HG03097 (cell line): ENCODE measurements around the gene VMP1.

Experiments
- ATAC-seq: cut with Tn5 transposase; IDR thresholded peaks from one replicate; pipeline ENCODE4 v1.9.1; 2021; ENCODE audit not compliant: unreplicated experiment, low FRiP score

VMP1 gene

DNA sequence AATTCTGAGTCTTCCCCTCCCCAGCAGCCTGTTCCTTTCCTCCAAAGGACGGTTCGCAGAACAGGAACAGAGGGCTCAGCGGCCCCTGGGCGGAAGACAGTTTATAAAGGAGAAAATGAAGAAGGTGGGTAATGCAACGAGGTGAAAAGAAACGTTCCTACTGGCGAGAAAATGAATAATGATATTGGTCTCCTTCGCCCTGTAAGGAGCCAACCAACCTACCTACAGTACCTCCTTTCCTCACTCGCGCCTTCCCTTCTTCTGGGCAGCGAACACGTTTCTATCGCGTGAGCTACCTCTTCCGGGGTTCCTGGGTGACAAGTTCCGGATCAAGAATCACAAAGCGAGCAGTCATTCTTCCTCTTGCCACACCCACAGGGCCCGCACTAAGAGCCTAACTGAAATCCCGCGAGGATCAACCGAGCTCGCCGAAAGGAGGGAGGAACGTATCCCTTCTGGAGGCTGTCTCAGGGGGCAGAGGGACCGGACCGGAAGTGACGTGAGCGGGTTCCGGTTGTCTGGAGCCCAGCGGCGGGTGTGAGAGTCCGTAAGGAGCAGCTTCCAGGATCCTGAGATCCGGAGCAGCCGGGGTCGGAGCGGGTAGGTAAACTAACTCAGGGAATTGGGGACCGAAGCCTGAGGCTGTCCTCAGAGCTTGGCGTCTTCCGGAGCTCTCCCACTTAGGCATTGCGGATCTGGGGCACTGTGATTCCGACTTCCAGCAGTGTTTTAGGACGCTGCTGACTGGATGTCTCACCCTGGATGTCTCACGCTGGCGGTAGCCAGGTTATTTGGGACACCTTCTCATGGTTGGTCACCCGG, at the start of gene VMP1, which contains the start of gene PTRH2:
VMP1 (plus strand) TSS at position 506 of the 822 bp plus-strand sequence. CDS start 23,793 bp downstream, outside the sequence.
PTRH2 (minus strand) TSS at position 282 of the 822 bp plus-strand sequence. CDS start 9,452 bp downstream, outside the sequence.
- peak; percentile 92 for ATAC-seq

DNA sequence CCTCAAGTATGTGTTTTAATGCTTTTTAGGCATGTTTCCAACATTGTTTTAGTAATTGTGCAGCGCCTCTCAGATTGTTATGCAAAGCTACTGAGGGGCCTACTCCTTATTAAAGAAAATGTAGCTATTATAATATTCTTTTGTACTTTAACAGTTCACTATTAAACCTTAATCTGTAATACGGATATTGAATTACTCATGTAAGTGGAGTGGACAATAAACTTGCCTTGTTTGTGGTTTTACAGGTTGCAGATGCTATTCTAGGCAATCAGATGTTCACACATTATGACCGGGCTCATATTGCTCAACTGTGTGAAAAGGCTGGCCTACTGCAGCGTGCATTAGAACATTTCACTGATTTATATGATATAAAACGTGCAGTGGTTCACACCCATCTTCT, 41.2 kb upstream of the VMP1 start:
- no peak for ATAC-seq

DNA sequence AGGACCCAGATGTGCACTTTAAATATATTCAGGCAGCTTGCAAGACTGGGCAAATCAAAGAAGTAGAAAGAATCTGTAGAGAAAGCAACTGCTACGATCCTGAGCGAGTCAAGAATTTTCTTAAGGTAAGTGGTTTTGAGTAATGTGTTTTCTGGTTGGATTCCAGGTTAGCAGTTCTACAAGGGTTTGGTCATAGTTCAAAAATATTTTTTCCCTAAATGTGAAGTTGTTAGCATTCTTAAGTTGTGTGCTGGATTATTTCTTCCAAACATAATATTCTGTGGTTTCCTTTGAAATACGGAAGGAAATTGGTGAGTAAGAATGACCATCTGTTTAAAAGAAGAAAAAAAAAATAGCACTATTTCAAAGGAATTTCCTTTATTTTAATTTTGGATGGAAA, 38.6 kb upstream of the VMP1 start:
- no peak for ATAC-seq

DNA sequence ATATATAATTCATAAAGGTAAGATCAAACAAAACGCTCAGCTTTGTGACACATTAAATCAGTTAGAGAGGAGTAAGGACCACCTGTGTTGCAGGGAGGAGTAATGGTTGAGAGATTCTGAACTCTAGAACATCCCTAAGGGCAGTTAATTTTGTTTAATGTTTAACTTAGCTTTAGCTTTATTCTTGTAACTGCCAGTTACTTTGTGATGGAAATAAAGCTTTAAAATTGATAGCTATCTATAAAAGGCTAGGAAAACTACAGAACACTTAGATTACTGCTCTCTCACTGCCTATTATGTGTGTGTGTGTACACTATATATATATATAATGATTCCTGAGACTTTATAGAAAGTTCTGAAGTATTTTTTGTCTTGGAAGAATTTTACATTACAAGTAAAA, 38.0 kb upstream of the VMP1 start:
- ATAC-seq: peak; percentile 53

DNA sequence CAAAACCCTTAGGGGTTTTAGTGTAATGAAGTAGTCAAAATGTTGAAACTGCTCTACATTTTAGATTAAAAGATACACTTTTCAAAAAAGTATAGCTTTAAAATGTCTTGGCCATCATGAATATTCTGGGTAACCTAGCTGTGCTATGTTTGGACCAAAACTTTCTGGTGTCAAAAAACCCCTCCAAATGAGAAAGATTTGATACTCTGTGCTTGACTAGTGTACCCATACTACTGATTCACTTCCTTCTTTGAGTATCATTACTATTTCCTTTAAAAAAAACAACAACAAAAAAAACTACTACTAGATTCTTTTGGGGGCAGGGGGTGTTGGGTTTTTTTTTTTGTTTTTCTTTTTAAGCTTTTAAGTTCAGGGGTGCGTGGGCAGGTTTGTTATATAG, 37.5 kb upstream of the VMP1 start:
- ATAC-seq: no peak

DNA sequence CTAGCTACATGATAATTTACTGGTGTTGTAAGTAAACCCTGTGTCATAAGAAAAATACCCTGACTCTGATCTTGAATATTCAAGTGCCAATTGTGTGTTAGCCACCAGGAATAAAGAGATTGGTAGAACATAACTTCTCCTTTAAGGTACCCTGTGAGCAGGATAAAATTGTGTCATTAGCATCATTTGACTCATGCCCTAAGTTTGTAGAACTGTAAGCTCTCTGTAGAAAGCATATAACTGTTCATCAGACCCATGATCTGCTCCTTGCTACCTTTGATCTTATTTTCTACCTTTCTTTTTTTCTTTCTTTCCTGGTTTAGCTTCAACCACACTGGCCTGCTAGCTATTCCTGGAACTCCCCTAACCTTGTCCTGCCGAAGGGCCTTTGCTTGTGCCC, 36.1 kb upstream of the VMP1 start:
- ATAC-seq: no peak

DNA sequence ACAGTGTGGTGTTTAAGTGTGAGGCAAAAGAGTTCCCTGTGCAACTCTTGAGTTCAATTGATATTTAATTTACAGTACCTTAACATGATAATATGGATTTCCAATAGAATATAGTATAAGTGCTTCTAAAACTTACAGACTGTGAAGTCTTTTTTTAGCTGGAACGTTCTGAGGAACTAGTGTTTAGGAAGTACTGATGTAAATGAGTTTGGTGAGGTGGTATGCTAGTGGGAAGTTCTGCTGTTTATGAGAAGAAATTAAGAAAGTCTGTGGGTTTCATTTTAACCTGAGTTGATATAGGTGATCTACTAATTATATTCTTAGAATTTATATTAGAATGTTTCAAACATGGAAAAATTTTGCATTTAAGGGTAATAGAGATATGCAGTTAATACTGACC, 32.2 kb upstream of the VMP1 start:
- no peak for ATAC-seq

DNA sequence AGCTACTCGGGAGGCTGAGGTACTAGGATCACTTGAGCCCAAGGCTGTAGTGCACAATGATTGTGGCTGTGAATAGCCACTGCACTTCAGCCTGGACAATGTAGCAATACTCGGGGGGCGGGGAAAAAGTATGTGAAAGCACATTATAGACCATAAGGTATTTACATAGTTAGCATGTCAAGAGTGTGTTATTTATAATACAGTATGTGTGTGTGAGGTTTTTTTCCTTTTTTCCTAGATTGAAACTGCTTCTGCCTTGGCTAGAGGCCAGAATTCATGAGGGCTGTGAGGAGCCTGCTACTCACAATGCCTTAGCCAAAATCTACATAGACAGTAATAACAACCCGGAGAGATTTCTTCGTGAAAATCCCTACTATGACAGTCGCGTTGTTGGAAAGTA, 30.7 kb upstream of the VMP1 start:
- ATAC-seq: no peak

DNA sequence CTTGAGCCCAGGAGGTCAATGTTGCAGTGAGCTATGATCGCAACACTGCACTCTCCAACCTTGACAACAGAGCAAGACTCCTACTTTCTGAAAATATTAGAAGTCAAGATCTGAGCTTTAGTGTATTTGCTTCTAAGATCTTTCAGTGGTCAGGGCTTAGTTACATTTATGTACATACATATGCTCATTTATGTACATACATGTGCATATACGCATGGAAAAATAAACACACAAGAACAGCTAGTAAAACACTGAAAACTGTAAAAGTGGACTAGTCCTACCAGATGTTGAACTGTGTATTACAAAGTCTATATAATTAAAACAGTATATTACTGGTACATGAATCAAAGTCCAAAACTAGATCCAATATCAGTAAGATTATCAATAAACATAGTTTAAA, 28.5 kb upstream of the VMP1 start:
- no peak for ATAC-seq

DNA sequence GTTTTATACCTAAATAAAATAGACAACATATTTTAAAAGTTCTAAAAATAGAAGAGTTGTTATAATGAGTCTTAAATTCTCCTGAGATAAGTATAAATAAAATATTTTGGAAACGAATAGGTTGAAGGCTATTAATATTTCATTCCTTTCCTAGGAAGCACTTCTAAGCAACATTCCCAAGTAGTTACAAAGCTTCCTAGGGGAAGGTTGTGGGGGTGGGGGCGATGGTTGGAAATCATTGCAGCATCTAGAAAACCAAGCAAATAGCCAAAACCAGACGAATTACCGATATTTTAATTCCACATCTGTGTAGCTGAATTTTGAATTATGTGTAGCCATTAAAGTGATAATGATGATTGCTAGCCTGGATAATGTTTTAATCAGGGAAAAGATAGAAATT, 27.1 kb upstream of the VMP1 start:
- no peak for ATAC-seq

DNA sequence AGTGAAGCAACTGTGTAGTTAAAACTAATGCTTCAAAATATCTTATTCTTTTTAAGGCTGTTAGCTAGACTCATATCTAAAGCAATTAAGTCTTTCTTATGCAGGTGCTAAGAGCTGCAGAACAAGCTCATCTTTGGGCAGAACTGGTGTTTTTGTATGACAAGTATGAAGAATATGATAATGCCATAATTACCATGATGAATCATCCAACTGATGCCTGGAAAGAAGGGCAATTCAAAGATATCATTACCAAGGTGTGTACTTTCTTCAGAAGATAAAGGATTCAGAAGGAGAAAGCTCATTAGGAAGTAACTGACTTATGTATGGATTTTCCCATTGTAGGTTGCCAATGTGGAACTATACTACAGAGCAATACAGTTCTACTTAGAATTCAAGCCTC, 24.2 kb upstream of the VMP1 start:
- no peak for ATAC-seq

DNA sequence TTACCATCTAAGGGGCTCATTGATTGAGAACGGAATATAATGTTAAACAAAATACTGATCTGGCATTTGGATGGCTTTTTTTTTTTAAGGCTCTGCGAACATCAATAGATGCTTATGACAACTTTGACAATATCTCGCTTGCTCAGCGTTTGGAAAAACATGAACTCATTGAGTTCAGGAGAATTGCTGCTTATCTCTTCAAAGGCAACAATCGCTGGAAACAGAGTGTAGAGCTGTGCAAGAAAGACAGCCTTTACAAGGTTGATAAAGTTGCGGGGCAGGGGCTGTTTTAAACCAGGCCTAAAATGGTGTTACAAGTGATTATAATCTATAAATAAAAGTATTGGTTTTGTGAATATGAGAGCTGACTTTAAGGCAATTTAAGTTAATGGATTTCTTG, 22.5 kb upstream of the VMP1 start:
- no peak for ATAC-seq

DNA sequence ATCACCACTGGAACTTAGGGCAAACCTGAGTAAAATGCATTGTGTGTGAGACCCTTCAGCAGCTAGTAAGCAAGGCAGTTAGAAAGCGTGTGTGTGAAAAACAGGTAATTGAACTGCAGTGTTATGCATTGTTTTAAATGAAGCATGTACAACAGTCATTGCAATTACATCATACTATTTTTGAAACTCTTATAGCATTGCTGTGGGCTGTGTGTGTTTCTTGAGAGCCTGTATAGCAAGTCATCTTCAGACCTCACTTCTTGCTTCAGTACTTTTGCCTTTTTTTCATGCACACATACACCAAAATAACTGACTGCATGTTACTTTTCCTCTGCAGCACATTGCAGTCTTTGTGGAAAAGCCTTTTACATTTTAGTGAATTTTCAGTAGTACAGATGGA, 19.4 kb upstream of the VMP1 start:
- ATAC-seq: no peak

DNA sequence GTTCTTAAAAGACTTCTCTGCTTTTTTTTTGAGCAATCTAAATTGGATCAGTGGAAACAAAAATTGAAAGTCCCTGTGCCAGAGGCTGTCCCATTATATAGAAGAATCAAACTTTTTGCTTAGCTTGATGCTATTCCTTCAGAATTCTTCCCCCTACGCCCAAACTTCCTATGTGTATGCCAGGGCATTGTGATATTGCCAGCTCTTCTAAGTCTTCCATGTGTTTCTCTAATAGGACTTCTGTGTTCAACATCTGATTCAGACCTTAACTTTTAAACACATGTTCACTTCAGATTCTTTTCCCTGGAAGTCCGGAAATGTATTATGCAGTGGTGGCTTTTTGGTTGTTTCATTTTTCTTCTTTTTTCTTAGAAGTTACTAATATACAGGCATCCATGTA, 19.0 kb upstream of the VMP1 start:
- no peak for ATAC-seq

DNA sequence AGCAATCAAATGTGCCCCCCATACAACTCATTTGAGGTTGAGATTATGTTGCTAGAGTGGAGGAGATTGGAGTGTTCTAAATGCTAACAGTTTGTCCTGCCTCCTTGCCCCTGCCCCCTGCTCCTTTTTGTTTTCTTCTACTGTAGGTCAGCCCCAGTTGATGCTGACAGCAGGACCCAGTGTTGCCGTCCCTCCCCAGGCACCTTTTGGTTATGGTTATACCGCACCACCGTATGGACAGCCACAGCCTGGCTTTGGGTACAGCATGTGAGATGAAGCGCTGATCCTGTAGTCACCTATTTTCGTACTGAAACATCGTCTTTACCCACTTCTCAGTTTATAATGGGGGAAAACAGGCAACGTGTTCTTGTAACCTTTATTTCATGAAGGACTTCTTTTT, 13.9 kb upstream of the VMP1 start:
- no peak for ATAC-seq

DNA sequence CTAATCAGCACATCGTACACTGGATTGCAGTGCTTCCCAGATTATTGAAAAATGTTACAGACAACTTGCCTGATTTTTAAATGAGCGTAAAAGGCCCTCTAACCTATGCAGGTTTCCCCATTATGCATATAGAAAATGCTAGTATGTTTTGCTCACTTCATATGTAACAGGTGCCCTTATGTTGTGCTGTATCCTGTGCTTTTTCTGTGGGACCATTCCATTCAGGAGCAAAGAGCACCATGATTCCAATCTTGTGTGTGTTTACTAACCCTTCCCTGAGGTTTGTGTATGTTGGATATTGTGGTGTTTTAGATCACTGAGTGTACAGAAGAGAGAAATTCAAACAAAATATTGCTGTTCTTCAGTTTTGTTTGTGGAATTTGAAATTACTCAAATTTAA, 13.1 kb upstream of the VMP1 start:
- ATAC-seq: no peak

DNA sequence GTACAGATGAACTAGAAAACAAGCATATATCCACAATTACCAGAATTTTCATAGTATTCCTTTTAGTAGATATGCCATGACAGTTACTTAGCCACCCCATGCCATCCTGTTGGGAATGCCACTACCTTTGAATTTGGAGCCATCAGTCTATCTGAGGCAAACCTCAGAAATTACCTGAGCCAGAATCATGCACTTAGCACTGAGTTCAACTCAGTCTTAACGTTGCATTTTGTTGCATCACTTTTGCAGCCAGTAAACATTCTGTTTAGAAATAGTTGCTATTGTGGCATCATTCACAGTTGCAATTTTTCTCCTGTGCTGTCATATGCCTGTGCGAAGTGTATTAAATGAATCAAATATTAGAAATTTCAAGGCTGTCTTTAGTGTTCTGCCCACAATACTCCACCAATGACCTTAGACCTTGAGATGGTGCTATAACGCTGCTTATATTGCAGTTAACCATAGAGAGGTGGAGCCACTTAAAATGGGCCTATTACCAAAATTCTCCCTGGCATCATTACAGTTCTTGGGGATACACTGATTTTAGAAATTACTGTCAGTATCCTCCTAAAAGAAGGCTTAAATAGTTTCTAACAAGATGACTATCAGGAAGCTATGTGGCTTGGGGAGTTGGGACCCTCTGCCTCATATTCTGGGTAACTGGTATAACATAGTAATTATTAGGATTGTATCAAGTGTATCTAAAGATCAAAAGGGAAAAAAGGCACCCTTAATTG, 11.3 kb upstream of the VMP1 start:
- ATAC-seq: no peak

DNA sequence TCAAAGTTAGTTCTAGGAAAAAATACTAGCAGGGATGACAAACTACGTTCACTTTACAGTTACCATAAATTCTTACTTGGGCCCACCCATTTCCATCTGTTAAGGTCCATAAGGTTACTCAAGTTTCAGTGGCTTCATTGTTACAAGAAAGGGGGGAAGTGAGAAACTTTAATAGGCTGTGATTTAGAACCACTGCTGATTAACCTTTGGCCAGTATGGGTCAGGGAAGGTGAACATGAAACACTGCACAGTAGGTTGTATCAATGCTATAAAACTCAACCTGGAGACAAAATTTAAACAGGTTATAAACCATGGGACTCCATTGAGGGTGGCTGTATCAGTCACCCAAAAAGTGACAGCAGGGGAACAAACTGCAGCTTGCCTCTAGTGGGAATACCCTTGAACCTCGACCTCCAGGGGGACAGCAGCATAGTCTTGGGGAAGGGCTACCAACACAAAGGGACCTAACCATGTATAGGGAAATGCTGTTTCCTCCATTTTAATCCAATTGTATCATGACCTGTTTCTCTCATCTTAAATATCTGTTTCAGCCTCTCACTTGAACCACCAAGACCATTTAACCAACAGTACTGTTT, 10.7 kb upstream of the VMP1 start:
- ATAC-seq: no peak

DNA sequence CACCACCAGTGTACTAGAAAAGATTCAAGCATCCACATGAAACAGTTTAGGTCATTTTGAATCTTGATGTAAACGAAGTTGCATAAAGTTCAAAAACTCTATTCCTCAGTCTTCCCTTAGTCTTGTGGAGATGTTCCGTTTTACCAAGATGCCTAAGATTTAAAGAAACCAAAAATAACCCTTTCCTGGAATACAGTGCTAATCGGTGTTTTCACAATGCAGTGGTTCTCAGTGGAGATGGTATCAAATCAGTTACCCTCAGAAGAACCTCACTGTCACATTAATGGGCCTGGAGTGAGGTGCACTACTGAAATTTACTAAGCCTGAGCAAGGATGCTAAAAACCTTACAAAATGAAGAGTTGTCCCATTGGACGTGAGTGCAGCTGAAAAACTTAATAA, 9.3 kb upstream of the VMP1 start:
- ATAC-seq: no peak

DNA sequence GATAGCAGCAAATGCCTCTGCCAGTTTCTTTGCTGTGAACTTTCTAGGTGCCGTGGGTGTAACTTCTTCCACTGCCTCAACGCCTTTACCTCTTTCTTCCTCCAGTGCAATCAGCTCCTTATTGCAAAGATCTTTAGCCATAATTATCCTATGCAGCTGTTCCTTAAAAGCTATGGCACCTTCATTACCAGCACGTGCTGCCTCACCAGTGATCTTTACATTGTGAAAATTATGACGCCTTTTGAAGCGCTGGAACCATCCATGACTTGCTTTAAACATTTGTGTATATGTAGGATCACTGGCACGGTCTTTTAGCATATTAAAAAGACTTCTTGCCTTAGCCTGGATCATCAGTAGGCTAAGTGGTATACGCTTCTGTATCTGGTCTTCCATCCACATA, 8.2 kb upstream of the VMP1 start:
- ATAC-seq: no peak

DNA sequence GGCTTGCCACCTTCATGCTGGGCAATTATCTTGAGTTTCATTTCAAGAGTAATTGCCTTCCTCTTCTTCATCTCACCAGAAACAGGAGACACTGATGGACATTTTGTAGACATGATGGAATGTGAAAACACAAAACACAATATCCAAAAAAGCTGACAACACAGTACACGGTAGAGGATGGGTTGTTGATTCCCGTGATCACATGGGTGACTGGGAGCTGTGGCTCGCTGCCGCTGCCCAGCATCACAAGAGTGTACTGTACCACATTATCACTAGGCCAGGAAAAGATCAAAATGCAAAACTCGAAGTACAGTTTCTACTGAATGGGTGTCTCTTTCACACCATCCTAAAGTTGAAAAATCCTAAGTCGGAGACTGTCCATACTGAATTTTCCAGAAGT, 7.7 kb upstream of the VMP1 start:
- no peak for ATAC-seq

DNA sequence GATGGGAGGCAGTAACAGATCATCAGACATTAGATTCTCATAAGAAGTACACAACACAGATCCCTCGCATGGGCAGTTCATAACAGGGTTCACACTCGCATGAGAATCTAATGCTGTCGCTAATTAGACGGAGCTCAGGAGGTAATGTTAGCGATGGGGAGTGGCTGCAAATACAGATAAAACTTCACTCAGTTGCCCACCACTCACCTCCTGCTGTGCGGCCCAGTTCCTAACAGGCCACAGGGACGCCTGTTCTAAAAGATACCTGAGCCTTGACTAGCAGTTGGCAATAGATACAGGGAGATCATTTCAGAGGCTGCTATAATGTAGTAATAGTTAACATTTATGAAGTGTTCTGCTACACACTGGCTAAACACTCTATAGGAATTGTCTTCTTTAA, 5.2 kb upstream of the VMP1 start:
- ATAC-seq: no peak
